ENCODE data around the gene ADSL. TPM values are rescaled to one million over a fixed set of nuclear protein-coding genes. Genes with fewer than 3 reads are reported as not detected.

ADSL gene
- total RNA-seq, 1 donor from 2014 or later = 135 TPM

- Mint-ChIP-seq H3K4me3 (peak overlapping the region; percentile 99), H3K9me3 (no peaks in the 10 kb centered on the region)
- peak; percentile 56 for DNase-seq (ENCODE audit: low spot score)
Measured at GRCh38 chr22:40348025-40348658, 1.8 kb downstream of the ADSL start.

GRCh38 chr22:40352763-40353162 is 6.5 kb downstream of the ADSL start:
- DNase-seq (ENCODE audit: low spot score) = no peak
- Histone ChIP-seq H3F3A (ENCODE audit: low read depth) (no peaks in the 10 kb centered on the region), H3K36me3 (peaks cover 15% of the 10 kb centered on the region), H3K9me3 (ENCODE audit: low read depth) (no peaks in the 10 kb centered on the region), H4K20me1 (ENCODE audit: low read depth) (peaks cover 24% of the 10 kb centered on the region), H3K4me3 (no peak overlapping the region), H3K79me2 (ENCODE audit: low read depth) (peaks cover 42% of the 10 kb centered on the region), H3K4me1 (peaks cover 3% of the 10 kb centered on the region), H3K27me3 (no peaks in the 10 kb centered on the region), H3K27ac (no peak overlapping the region), H3K4me2 (no peak overlapping the region), H3K9ac (no peak overlapping the region), H2AFZ (replicated peaks) (no peak overlapping the region)
- H3K36me3 Mint-ChIP-seq = peaks cover 20% of the 10 kb centered on the region
- no peak overlapping the region for H3K4me3 Mint-ChIP-seq
- TF ChIP-seq EZH2 (IDR thresholded peaks at IDR 0.05) = no peak
- TF ChIP-seq CTCF (IDR thresholded peaks at IDR 0.05) = no peak
- TF ChIP-seq EZH2phosphoT487 (IDR thresholded peaks at IDR 0.05) = no peak
- H3K27me3 Mint-ChIP-seq (ENCODE audit: insufficient read depth, low read depth) = peaks cover 2% of the 10 kb centered on the region
- no peak overlapping the region for H3K27ac Mint-ChIP-seq
- peaks cover 3% of the 10 kb centered on the region for H3K4me1 Mint-ChIP-seq
- no peaks in the 10 kb centered on the region for H3K9me3 Mint-ChIP-seq

More at GRCh38 chr22:40348025-40348658, 1.8 kb downstream of the ADSL start:
- Histone ChIP-seq H3F3A (ENCODE audit: low read depth) (peaks cover 12% of the 10 kb centered on the region), H3K4me3 (peak overlapping the region; percentile 64), H4K20me1 (ENCODE audit: low read depth) (peaks cover 19% of the 10 kb centered on the region), H3K27me3 (no peaks in the 10 kb centered on the region), H3K9me3 (ENCODE audit: low read depth) (no peaks in the 10 kb centered on the region), H3K27ac (no peak overlapping the region), H3K36me3 (peaks cover 8% of the 10 kb centered on the region), H2AFZ (replicated peaks) (no peak overlapping the region), H3K4me2 (peak overlapping the region; percentile 84), H3K79me2 (ENCODE audit: low read depth) (peaks cover 56% of the 10 kb centered on the region), H3K9ac (no peak overlapping the region), H3K4me1 (peaks cover 8% of the 10 kb centered on the region)
- H3K27ac Mint-ChIP-seq = no peak overlapping the region
- H3K36me3 Mint-ChIP-seq = peaks cover 3% of the 10 kb centered on the region
- TF ChIP-seq CTCF (IDR thresholded peaks at IDR 0.05) (peak; percentile 71), EZH2phosphoT487 (IDR thresholded peaks at IDR 0.05) (no peak)
- H3K4me1 Mint-ChIP-seq = peaks cover 13% of the 10 kb centered on the region
- H3K27me3 Mint-ChIP-seq (ENCODE audit: insufficient read depth, low read depth) = peaks cover 2% of the 10 kb centered on the region

GRCh38 chr22:40361100-40361499 is 14.8 kb downstream of the ADSL start:
- peaks cover 45% of the 10 kb centered on the region for H3K36me3 Mint-ChIP-seq
- TF ChIP-seq EZH2phosphoT487 (IDR thresholded peaks at IDR 0.05) (no peak), EZH2 (IDR thresholded peaks at IDR 0.05) (no peak), CTCF (IDR thresholded peaks at IDR 0.05) (no peak)
- no peak overlapping the region for H3K9ac ChIP-seq
- no peaks in the 10 kb centered on the region for H3K4me1 Mint-ChIP-seq
- H3K27ac Mint-ChIP-seq = no peak overlapping the region
- H3K79me2 ChIP-seq (ENCODE audit: low read depth) = no peaks in the 10 kb centered on the region
- H4K20me1 ChIP-seq (ENCODE audit: low read depth) = peaks cover 10% of the 10 kb centered on the region
- H3K27ac ChIP-seq = no peak overlapping the region
- no peak overlapping the region for H3K4me3 ChIP-seq
- no peaks in the 10 kb centered on the region for H3K4me1 ChIP-seq
- no peaks in the 10 kb centered on the region for H3K9me3 ChIP-seq (ENCODE audit: low read depth)
- peaks cover 4% of the 10 kb centered on the region for H3F3A ChIP-seq (ENCODE audit: low read depth)
- H3K4me3 Mint-ChIP-seq = no peak overlapping the region
- no peak overlapping the region for H3K4me2 ChIP-seq
- no peak overlapping the region for H2AFZ ChIP-seq (replicated peaks)
- no peaks in the 10 kb centered on the region for H3K36me3 ChIP-seq
- H3K27me3 Mint-ChIP-seq (ENCODE audit: insufficient read depth, low read depth) = no peaks in the 10 kb centered on the region
- no peak for DNase-seq (ENCODE audit: low spot score)
- no peaks in the 10 kb centered on the region for H3K27me3 ChIP-seq
- no peaks in the 10 kb centered on the region for H3K9me3 Mint-ChIP-seq
